SK-N-SH (cell line): ENCODE data around the gene OR2AJ1. TPM values are rescaled to one million over a fixed set of nuclear protein-coding genes. Genes with fewer than 3 reads are reported as not detected.

Source experiments
- CTCF ChIA-PET: fragments of 300-600, 350-600 bp; formaldehyde crosslinking; extraction: SDS; loops from one replicate; lab custom pipeline; 2021; lab: Yijun Ruan, JAX
- POLR2A ChIA-PET: fragments of 350-600 bp; sonication (Branson Sonifier 250); formaldehyde crosslinking; extraction: SDS; loops from one replicate; lab custom pipeline; 2020; ENCODE audit warnings: antibody characterized with exemption, inconsistent platforms; lab: Yijun Ruan, JAX
- DNase-seq: peaks from one replicate; pipeline ENCODE4 v3.0.0; 2012
- H2AFZ ChIP-seq: fragments of 200-600 bp; sonication (generic); 2 replicates; pipeline ENCODE4 v1.8.1; 2016; ENCODE audit warnings: antibody characterized with exemption, mild to moderate bottlenecking, low read depth
- H3F3A ChIP-seq: fragments of 200-600 bp; sonication (generic); replicated peaks from 2 replicates; pipeline ENCODE3; 2016; ENCODE audit warnings: antibody characterized with exemption, mild to moderate bottlenecking; ENCODE audit not compliant: insufficient read depth
- H3K27ac ChIP-seq, 2 experiments: fragments of 200-500 bp in 1 of 2; fragments of 200-600 bp in 1 of 2; sonication (Bioruptor generic) in 1 of 2; sonication (generic), shearing (Covaris generic) in 1 of 2; 2 replicates each; pipeline versions ENCODE4 v1.5.1 to v1.6.1; 2014 to 2016; ENCODE audit warnings: low read depth in 2 of 2, inconsistent platforms in 1 of 2, low read length in 1 of 2, mild to moderate bottlenecking in 1 of 2, mixed read lengths in 1 of 2
- H3K27me3 ChIP-seq: fragments of 200-600 bp; sonication (generic), shearing (Covaris generic); 2 replicates; pipeline ENCODE4 v1.6.1; 2016; ENCODE audit warnings: mixed run types; ENCODE audit not compliant: insufficient read depth
- H3K36me3 ChIP-seq, 2 experiments: fragments of 200-500 bp in 1 of 2; fragments of 200-600 bp in 1 of 2; sonication (Bioruptor generic) in 1 of 2; sonication (generic) in 1 of 2; replicated peaks in 1 of 2; 2 replicates each; pipeline versions ENCODE3 to v1.5.1; 2014 to 2016; ENCODE audit warnings: low read length in 1 of 2, mild to moderate bottlenecking in 1 of 2; ENCODE audit not compliant: insufficient read depth in 2 of 2, control insufficient read depth in 1 of 2
- H3K4me1 ChIP-seq, 2 experiments: fragments of 200-500 bp in 1 of 2; fragments of 200-600 bp in 1 of 2; sonication (Bioruptor generic) in 1 of 2; sonication (generic), shearing (Covaris generic) in 1 of 2; 2 replicates each; pipeline versions ENCODE4 v1.5.1 to v1.6.1; 2014 to 2016; ENCODE audit warnings: low read depth in 1 of 2, low read length in 1 of 2, mixed run types in 1 of 2; ENCODE audit not compliant: insufficient read depth in 2 of 2, control insufficient read depth in 1 of 2
- H3K4me2 ChIP-seq: fragments of 200-600 bp; sonication (generic), shearing (Covaris generic); 2 replicates; pipeline ENCODE4 v1.6.1; 2017; ENCODE audit warnings: mixed run types
- H3K4me3 ChIP-seq, 2 experiments: fragments of 200-500 bp in 1 of 2; fragments of 200-600 bp in 1 of 2; sonication (Bioruptor generic) in 1 of 2; sonication (generic), shearing (Covaris generic) in 1 of 2; 2 replicates each; pipeline versions ENCODE4 v1.5.1 to v1.8.1; 2014 to 2016; ENCODE audit warnings: low read depth in 2 of 2, inconsistent platforms in 1 of 2, low read length in 1 of 2, mild to moderate bottlenecking in 1 of 2, mixed read lengths in 1 of 2, moderate library complexity in 1 of 2
- H3K79me2 ChIP-seq: fragments of 200-600 bp; sonication (generic); 2 replicates; pipeline ENCODE4 v1.8.1; 2017; ENCODE audit warnings: mild to moderate bottlenecking; ENCODE audit not compliant: insufficient read depth
- H3K9ac ChIP-seq: fragments of 200-600 bp; sonication (generic); 2 replicates; pipeline ENCODE4 v1.6.1; 2017; ENCODE audit warnings: mixed run types
- H3K9me2 ChIP-seq: fragments of 200-600 bp; sonication (generic); 2 replicates; pipeline ENCODE4 v1.6.1; 2017; ENCODE audit warnings: mixed run types
- H3K9me3 ChIP-seq: fragments of 200-600 bp; sonication (generic); 2 replicates; pipeline ENCODE4 v1.6.1; 2017; ENCODE audit warnings: mixed run types, mild to moderate bottlenecking, moderate library complexity
- H4K20me1 ChIP-seq: fragments of 200-600 bp; sonication (generic); 2 replicates; pipeline ENCODE4 v1.6.1; 2017; ENCODE audit warnings: mild to moderate bottlenecking, mixed run types; ENCODE audit not compliant: insufficient read depth
- ELF1 ChIP-seq: IDR thresholded peaks from 2 replicates; pipeline ENCODE4 v1.4.0; 2012
- FOSL2 ChIP-seq: IDR thresholded peaks from 2 replicates; pipeline ENCODE4 v1.4.0; 2012; ENCODE audit warnings: low read depth, mild to moderate bottlenecking, moderate library complexity, borderline replicate concordance
- NRF1 ChIP-seq: IDR thresholded peaks from 2 replicates; pipeline ENCODE4 v1.6.1; 2012; ENCODE audit warnings: low read depth, mild to moderate bottlenecking, low read length
- RFX5 ChIP-seq: IDR thresholded peaks from 2 replicates; pipeline ENCODE4 v1.6.1; 2012; ENCODE audit warnings: mild to moderate bottlenecking, improper control_type of control experiment, low read length
- RXRA ChIP-seq: IDR thresholded peaks from 2 replicates; pipeline ENCODE4 v1.4.0; 2012; ENCODE audit warnings: low read depth, mild to moderate bottlenecking, borderline replicate concordance
- SMC3 ChIP-seq: IDR thresholded peaks from 2 replicates; pipeline ENCODE4 v1.6.1; 2012; ENCODE audit warnings: low read depth, low read length, improper control_type of control experiment
- TEAD4 ChIP-seq: IDR thresholded peaks from 2 replicates; pipeline ENCODE4 v1.4.0; 2012; ENCODE audit warnings: mild to moderate bottlenecking, borderline replicate concordance; ENCODE audit not compliant: insufficient read depth
- WGBS: methylation state at CpG from one replicate; pipeline ENCODE4 v1.1.6; 2017; ENCODE audit warnings: low lambda C conversion rate; 5-methylcytosine and 5-hydroxymethylcytosine counted together
- polyA plus RNA-seq, 3 experiments: library from polyadenylated mRNA; depleted of rRNA; stranded (reverse); fragments of >200 nt; gene quantifications; 2 replicates each; pipeline ENCODE4 v1.2.3, GENCODE V29; 2012
- TF ChIP-seq, protein P1 (sequence below): IDR thresholded peaks from 2 replicates; pipeline ENCODE4 v1.4.0; 2012; ENCODE audit warnings: low read depth
- TF ChIP-seq, protein P2 (sequence below): IDR thresholded peaks from 2 replicates; pipeline ENCODE4 v1.4.0; 2012; ENCODE audit warnings: low read depth, borderline replicate concordance
- TF ChIP-seq, protein P3 (sequence below): fragments of 200-600 bp; sonication (generic); IDR thresholded peaks from 2 replicates; pipeline ENCODE4 v1.6.1; 2017; ENCODE audit warnings: antibody characterized with exemption, mild to moderate bottlenecking, moderate library complexity

Gene OR2AJ1
- polyA plus RNA-seq, 1 of the 3 experiments (the other 2 are of a cell fraction): not detected

DNA sequence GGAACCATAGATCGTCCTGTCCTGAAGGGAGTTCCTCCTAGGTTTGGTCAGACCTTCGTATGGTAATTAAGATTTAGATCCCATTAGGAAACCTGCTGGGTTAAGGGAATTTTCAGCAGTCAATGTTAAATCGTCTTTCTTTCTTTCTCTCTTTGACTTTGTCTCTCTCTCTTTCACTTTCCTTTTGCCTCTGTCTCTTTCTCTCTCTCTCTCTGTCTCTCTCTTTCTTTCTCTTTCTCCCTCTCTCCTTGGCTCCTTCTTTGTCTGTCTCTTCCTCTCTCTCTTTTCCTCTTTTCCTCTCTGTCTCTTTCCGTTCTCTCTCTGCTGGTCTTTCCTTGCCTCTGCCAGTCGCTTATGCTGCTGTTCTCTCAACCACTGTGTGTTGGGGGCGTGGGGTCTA, 20.6 kb upstream of the OR2AJ1 start:
- Histone ChIP-seq H4K20me1 (no peaks in the 10 kb centered on the region), H3K79me2 (no peaks in the 10 kb centered on the region), H3K9ac (no peak overlapping the region), H3K9me3 (no peaks in the 10 kb centered on the region), H3K9me2 (no peaks in the 10 kb centered on the region), H3F3A (peaks cover 8% of the 10 kb centered on the region), H3K4me2 (peak overlapping the region; percentile 69), H3K27me3 (no peaks in the 10 kb centered on the region), H2AFZ (no peak overlapping the region), H3K27ac (no peak overlapping the region), H3K4me3 (peak overlapping the region in 1 of 2 experiments; percentile 32; a peak in 1 of 4 replicates), H3K4me1 (no peaks in the 10 kb centered on the region), H3K36me3 (no peaks in the 10 kb centered on the region)
- TF ChIP-seq, protein P1, sequence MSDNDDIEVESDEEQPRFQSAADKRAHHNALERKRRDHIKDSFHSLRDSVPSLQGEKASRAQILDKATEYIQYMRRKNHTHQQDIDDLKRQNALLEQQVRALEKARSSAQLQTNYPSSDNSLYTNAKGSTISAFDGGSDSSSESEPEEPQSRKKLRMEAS: no peak
- no peak for TF ChIP-seq ELF1
- no peak for TF ChIP-seq SMC3
- TF ChIP-seq NRF1: no peak
- TF ChIP-seq FOSL2: no peak
- POLR2A ChIA-PET: no interaction called here
- DNase-seq: no peak
- 7% methylated on average over 6 of the region's 6 CpGs for WGBS
- CTCF ChIA-PET: no interaction called here

DNA sequence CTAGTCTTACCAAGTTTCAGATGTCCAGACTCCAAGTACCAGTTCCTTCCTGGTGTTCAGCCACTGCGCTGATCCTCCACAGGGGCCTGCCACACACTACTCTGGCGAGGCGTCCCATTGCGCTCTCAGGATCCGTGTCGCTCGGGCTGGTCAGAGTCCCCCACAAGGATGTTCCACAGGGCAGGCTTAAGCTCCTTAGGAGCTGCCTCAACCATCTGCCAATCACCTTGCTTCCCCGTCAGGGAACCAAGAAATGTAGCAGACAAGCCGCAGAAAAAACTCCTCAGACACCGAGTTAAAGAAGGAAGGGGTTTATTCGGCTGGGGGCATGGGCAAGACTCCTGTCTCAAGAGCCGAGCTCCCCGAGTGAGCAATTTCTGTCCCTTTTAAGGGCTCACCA, 19.5 kb upstream of the OR2AJ1 start:
- H4K20me1 ChIP-seq: no peaks in the 10 kb centered on the region
- no peak overlapping the region; the same call in 1 of the 2 replicates for H2AFZ ChIP-seq
- POLR2A ChIA-PET: no interaction called here
- no peak overlapping the region for H3K9ac ChIP-seq
- no peaks in the 10 kb centered on the region for H3K4me1 ChIP-seq
- H3F3A ChIP-seq: peaks cover 8% of the 10 kb centered on the region
- no peaks in the 10 kb centered on the region for H3K27me3 ChIP-seq
- H3K36me3 ChIP-seq: no peaks in the 10 kb centered on the region
- no peak overlapping the region for H3K4me3 ChIP-seq
- peak overlapping the region; percentile 27; the same call in 1 of the 2 replicates for H3K4me2 ChIP-seq
- no peak overlapping the region for H3K27ac ChIP-seq
- no peaks in the 10 kb centered on the region for H3K9me2 ChIP-seq
- 27% methylated on average over 13 of the region's 13 CpGs for WGBS
- H3K79me2 ChIP-seq: no peaks in the 10 kb centered on the region
- CTCF ChIA-PET: no interaction called here
- DNase-seq: no peak
- TF ChIP-seq TEAD4 (no peak), ELF1 (no peak), RXRA (no peak), RFX5 (no peak)
- TF ChIP-seq, protein P2, sequence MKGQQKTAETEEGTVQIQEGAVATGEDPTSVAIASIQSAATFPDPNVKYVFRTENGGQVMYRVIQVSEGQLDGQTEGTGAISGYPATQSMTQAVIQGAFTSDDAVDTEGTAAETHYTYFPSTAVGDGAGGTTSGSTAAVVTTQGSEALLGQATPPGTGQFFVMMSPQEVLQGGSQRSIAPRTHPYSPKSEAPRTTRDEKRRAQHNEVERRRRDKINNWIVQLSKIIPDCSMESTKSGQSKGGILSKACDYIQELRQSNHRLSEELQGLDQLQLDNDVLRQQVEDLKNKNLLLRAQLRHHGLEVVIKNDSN: no peak
- TF ChIP-seq, protein P3, sequence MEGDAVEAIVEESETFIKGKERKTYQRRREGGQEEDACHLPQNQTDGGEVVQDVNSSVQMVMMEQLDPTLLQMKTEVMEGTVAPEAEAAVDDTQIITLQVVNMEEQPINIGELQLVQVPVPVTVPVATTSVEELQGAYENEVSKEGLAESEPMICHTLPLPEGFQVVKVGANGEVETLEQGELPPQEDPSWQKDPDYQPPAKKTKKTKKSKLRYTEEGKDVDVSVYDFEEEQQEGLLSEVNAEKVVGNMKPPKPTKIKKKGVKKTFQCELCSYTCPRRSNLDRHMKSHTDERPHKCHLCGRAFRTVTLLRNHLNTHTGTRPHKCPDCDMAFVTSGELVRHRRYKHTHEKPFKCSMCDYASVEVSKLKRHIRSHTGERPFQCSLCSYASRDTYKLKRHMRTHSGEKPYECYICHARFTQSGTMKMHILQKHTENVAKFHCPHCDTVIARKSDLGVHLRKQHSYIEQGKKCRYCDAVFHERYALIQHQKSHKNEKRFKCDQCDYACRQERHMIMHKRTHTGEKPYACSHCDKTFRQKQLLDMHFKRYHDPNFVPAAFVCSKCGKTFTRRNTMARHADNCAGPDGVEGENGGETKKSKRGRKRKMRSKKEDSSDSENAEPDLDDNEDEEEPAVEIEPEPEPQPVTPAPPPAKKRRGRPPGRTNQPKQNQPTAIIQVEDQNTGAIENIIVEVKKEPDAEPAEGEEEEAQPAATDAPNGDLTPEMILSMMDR: no peak
- no peaks in the 10 kb centered on the region for H3K9me3 ChIP-seq
